ENCODE results near the gene TMEM132A.

TMEM132A gene

DNA sequence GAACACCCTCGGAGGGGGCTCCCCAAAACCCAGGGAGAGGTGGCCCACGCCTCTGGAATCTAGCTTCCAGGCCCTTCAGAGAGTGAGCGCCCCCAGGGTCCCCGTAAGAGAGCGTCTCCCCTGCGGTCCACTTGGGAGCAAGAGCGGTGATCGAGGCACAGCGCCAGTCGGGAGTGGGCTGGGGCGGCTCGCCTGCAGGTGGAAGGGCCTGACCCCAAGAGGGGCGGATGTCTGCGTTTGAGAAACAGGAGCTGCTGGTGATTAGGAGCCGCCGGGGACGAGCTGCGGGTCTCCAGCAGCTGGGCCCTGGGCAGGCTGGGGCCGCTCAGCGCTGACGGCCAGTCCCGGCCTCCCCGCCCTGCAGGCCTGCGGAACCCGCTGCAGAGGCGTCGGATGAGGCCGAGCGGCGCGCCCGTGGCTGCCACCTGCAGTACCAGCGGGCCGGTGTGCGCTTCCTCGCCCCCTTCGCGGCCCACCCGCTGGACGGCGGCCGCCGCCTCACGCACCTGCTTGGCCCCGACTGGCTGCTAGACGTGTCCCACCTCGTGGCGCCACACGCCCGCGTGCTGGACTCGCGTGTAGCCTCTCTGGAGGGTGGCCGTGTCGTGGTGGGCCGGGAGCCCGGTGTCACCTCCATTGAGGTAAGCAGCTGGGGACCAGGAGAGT, 10.0 kb downstream of the TMEM132A start:
- DNase-seq (ENCODE audit: low read depth) = no peak
- TF ChIP-seq, protein P1, sequence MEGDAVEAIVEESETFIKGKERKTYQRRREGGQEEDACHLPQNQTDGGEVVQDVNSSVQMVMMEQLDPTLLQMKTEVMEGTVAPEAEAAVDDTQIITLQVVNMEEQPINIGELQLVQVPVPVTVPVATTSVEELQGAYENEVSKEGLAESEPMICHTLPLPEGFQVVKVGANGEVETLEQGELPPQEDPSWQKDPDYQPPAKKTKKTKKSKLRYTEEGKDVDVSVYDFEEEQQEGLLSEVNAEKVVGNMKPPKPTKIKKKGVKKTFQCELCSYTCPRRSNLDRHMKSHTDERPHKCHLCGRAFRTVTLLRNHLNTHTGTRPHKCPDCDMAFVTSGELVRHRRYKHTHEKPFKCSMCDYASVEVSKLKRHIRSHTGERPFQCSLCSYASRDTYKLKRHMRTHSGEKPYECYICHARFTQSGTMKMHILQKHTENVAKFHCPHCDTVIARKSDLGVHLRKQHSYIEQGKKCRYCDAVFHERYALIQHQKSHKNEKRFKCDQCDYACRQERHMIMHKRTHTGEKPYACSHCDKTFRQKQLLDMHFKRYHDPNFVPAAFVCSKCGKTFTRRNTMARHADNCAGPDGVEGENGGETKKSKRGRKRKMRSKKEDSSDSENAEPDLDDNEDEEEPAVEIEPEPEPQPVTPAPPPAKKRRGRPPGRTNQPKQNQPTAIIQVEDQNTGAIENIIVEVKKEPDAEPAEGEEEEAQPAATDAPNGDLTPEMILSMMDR (conservative IDR thresholded peaks at IDR 0.05; ENCODE audit: low read depth, low read length) = no peak
- no peak overlapping the region for H3K4me3 ChIP-seq (ENCODE audit: low read depth, low read length)

DNA sequence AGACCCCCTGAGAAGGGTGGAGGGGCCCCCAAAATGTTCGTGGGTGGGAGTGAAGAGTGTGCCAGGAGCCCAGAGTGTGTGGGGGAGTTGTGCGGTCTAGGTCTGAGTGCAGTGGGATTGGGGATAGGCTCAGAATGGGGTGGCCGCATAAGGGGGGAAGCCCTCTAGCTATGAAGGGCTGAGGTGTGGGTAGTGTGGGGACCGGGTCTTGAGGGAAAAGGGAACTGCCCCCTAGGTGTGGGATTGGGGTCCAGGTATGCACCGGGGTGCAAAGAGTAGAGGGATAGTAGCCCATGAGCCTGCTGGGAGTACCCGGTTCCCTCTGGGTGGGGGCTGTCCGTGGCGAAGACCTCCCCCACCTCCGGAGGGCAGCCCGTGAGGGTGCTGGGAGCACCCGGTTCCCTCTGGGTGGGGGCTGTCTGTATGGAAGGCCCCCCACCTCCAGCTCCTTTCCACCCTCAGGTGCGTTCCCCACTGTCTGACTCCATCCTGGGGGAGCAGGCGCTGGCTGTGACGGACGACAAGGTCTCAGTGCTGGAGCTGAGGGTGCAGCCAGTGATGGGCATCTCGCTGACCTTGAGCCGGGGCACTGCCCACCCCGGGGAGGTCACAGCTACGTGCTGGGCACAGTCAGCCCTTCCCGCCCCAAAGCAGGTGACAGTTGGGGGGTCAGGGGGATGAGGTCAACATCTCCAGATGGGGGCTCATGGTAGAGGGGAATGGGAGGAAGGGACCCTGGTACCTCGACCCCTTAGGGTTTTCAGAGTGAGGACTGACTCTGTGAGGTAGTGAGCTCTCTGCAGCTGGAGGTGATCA, 10.7 kb downstream of the TMEM132A start:
- no peak for DNase-seq (ENCODE audit: low read depth)
- H3K4me3 ChIP-seq (ENCODE audit: low read depth, low read length) = no peak overlapping the region
- TF ChIP-seq, protein P1 (conservative IDR thresholded peaks at IDR 0.05; ENCODE audit: low read depth, low read length) = no peak

DNA sequence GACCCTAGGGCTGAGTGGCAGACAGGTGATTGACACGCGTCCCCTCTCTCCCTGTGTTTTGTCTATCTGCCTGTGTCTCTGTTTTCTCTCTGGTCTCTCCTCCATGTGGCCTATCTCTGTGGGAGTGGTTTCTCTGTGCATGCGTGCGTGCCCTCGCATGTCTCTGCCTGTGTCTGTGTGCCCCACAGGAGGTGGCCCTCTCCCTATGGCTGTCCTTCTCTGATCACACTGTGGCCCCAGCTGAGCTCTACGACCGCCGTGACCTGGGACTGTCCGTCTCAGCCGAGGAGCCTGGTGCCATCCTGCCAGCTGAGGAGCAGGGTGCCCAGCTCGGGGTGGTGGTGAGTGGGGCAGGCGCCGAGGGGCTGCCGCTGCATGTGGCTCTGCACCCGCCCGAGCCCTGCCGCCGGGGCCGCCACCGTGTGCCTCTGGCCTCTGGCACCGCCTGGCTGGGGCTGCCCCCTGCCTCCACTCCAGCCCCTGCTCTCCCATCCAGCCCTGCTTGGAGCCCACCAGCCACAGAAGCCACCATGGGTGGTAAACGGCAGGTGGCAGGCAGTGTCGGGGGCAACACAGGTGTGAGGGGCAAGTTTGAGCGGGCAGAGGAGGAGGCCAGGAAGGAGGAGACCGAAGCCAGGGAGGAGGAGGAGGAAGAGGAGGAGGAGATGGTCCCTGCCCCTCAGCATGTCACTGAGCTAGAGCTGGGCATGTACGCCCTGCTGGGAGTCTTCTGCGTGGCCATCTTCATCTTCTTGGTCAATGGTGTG, 11.6 kb downstream of the TMEM132A start:
- TF ChIP-seq, protein P1 (conservative IDR thresholded peaks at IDR 0.05; ENCODE audit: low read depth, low read length) = no peak
- no peak overlapping the region for H3K4me3 ChIP-seq (ENCODE audit: low read depth, low read length)
- no peak for DNase-seq (ENCODE audit: low read depth)

DNA sequence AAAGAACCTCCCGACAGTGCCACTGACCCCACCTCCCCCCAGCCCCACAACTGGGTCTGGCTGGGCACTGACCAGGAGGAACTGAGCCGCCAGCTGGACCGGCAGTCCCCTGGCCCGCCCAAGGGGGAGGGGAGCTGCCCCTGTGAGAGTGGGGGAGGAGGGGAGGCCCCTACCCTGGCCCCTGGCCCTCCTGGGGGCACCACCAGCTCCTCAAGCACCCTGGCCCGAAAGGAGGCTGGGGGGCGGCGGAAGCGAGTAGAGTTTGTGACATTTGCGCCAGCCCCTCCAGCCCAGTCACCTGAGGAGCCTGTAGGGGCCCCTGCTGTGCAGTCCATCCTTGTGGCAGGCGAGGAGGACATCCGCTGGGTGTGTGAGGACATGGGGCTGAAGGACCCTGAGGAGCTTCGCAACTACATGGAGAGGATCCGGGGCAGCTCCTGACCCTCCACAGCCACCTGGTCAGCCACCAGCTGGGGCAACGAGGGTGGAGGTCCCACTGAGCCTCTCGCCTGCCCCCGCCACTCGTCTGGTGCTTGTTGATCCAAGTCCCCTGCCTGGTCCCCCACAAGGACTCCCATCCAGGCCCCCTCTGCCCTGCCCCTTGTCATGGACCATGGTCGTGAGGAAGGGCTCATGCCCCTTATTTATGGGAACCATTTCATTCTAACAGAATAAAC, 12.3 kb downstream of the TMEM132A start:
- DNase-seq (ENCODE audit: low read depth) = no peak
- H3K4me3 ChIP-seq (ENCODE audit: low read depth, low read length) = no peak overlapping the region
- TF ChIP-seq, protein P1 (conservative IDR thresholded peaks at IDR 0.05; ENCODE audit: low read depth, low read length) = no peak

DNA sequence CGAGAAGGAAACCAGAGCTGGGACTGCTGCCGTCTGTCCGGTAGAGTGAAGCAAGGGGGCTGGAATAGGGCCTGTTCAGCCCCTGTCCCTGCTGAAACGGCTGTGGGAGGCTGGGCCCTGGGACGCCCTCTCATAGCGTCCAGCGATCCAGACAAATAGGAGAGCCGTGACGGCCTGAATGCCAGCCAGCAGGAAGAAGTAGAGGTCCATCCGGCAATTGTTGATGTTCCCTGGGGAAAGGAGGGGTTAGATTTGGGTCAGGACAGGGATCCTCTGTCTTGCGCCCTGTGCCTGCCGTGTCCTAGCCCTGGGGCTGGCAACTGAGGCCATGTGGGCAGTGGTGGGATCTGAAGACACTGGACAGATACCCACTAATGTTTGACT, 12.9 kb downstream of the TMEM132A start:
- no peak overlapping the region for H3K4me3 ChIP-seq (ENCODE audit: low read depth, low read length)
- DNase-seq (ENCODE audit: low read depth) = no peak
- TF ChIP-seq, protein P1 (conservative IDR thresholded peaks at IDR 0.05; ENCODE audit: low read depth, low read length) = no peak

DNA sequence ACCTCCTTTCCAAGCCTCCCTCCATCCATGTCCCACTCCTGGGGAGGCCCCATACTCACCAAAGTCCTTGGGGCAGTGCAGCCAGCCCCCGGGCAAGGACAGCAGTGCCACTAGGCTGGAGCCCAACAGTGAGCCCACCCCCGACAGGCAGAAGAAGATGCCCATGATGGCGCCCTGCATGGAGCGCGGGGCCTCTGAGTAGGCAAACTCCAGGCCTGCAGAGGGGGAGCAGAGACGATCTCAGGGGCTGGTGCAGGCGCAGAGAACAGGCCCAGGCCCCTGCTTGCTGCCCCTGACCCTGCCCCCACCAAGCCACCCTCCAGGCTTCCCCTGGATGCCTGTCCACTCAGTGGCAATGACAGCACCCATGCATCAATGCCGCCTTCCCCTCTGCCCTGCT, 13.6 kb downstream of the TMEM132A start:
- no peak overlapping the region for H3K4me3 ChIP-seq (ENCODE audit: low read depth, low read length)
- DNase-seq (ENCODE audit: low read depth) = no peak
- TF ChIP-seq, protein P1 (conservative IDR thresholded peaks at IDR 0.05; ENCODE audit: low read depth, low read length) = no peak

Measured in choroid plexus epithelial cell (primary cell).